CD8-positive, alpha-beta memory T cell (primary cell): Measurements from ENCODE around the gene AGPAT4. TPM values are rescaled to one million over a fixed set of nuclear protein-coding genes. Genes with fewer than 3 reads are reported as not detected.

Source experiments
- CTCF ChIA-PET: fragments of 350-600 bp; sonication (Branson Sonifier 250); formaldehyde crosslinking; loops from one replicate; lab custom pipeline; 2021; ENCODE audit warnings: antibody characterized with exemption; lab: Charles Lee
- POLR2A ChIA-PET: fragments of 350-600 bp; sonication (Branson Sonifier 250); formaldehyde crosslinking; loops from one replicate; lab custom pipeline; 2021; ENCODE audit warnings: antibody characterized with exemption; lab: Charles Lee
- DNase-seq, 5 donors: peaks; one replicate each; pipeline versions ENCODE4 v3.0.0 to v3.0.0-alpha.2; 2020 to 2022; ENCODE audit warnings: mixed read lengths in 1 of 5
- H3K27ac ChIP-seq: one replicate; pipeline ENCODE4 v1.7.0; 2013; ENCODE audit warnings: low read depth, mild to moderate bottlenecking, low read length, moderate library complexity
- H3K27me3 ChIP-seq: 2 replicates; pipeline ENCODE4 v1.7.0; 2013; ENCODE audit warnings: low read length, mild to moderate bottlenecking; ENCODE audit not compliant: insufficient read depth, poor library complexity, severe bottlenecking
- H3K36me3 ChIP-seq: 2 replicates; pipeline ENCODE4 v1.7.0; 2013; ENCODE audit warnings: mild to moderate bottlenecking, low read length, moderate library complexity; ENCODE audit not compliant: insufficient read depth
- H3K4me1 ChIP-seq: 2 replicates; pipeline ENCODE4 v1.7.0; 2013; ENCODE audit warnings: mild to moderate bottlenecking, low read length, moderate library complexity; ENCODE audit not compliant: insufficient read depth
- H3K4me3 ChIP-seq: 2 replicates; pipeline ENCODE4 v1.7.0; 2013; ENCODE audit warnings: mild to moderate bottlenecking, low read length
- H3K9me3 ChIP-seq: 2 replicates; pipeline ENCODE4 v1.7.0; 2013; ENCODE audit warnings: mild to moderate bottlenecking, low read length
- H3K27ac Mint-ChIP-seq, 8 donors: one replicate each; pipeline ENCODE4 v1.8.0; 2020 to 2021; ENCODE audit warnings: mixed read lengths in 8 of 8, mild to moderate bottlenecking in 6 of 8, inconsistent platforms in 3 of 8, moderate library complexity in 3 of 8
- H3K27me3 Mint-ChIP-seq, 2 donors: one replicate each; pipeline ENCODE4 v1.8.0; 2020 to 2021; ENCODE audit warnings: mixed read lengths in 2 of 2, mild to moderate bottlenecking in 1 of 2, moderate library complexity in 1 of 2
- H3K36me3 Mint-ChIP-seq, 3 donors: one replicate each; pipeline ENCODE4 v1.8.0; 2020 to 2021; ENCODE audit warnings: mixed read lengths in 3 of 3, inconsistent platforms in 1 of 3, mild to moderate bottlenecking in 1 of 3
- H3K4me1 Mint-ChIP-seq, 3 donors: one replicate each; pipeline ENCODE4 v1.8.0; 2020 to 2021; ENCODE audit warnings: mixed read lengths in 3 of 3, inconsistent platforms in 1 of 3, mild to moderate bottlenecking in 1 of 3
- H3K4me3 Mint-ChIP-seq, 7 donors: one replicate each; pipeline ENCODE4 v1.8.0; 2020 to 2021; ENCODE audit warnings: mixed read lengths in 7 of 7, mild to moderate bottlenecking in 6 of 7, moderate library complexity in 4 of 7, inconsistent platforms in 2 of 7
- H3K9me3 Mint-ChIP-seq, 5 donors: one replicate each; pipeline ENCODE4 v1.8.0; 2020 to 2022; ENCODE audit warnings: mixed read lengths in 5 of 5, mild to moderate bottlenecking in 3 of 5, moderate library complexity in 2 of 5, inconsistent platforms in 1 of 5
- polyA plus RNA-seq: library from polyadenylated mRNA; unstranded; fragments of 300-500 nt; fragmentation: Illumina TruSeq; gene quantifications from one replicate; pipeline ENCODE4 v1.2.3, GENCODE V29; 2021
- total RNA-seq, 2 experiments: library from RNA; stranded (reverse); gene quantifications; one replicate each; pipeline ENCODE4 v1.2.3, GENCODE V29; 2021

The AGPAT4 gene
- total and polyA plus RNA-seq, 3 experiments from 2014 or later: 2.2 to 5.9 (median 2.8) TPM

DNA sequence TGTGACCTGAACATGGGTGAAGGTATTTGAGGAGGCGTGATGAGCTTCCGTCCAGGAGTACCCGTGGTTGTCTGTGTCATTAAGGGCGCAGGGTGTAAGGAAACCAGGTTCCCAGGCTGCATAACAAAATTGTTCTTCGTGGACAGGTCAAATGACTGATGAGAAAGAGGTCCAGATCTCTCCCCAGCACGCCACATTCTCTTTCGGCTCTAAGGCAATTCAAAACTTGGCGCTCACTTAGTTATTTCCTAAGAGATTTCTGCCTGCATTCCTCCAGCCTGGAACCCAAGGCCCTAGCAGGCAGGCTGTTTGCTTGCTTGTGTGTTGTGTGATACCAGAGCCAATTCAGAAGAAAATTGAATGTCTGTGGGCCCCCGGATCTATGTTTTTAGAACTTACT is 139.9 kb downstream of the AGPAT4 start:
- H3K4me3 Mint-ChIP-seq: no peak overlapping the region
- no peak for DNase-seq
- H3K36me3 Mint-ChIP-seq: peaks cover 0 to 33% (median 12%) of the 10 kb centered on the region in 3 donors
- H3K9me3 Mint-ChIP-seq: no peaks in the 10 kb centered on the region
- peaks cover 0 to under 1% (median 0%) of the 10 kb centered on the region in 3 donors for H3K4me1 Mint-ChIP-seq
- CTCF ChIA-PET: no interaction called here
- Histone ChIP-seq H3K4me3 (no peak overlapping the region), H3K36me3 (no peaks in the 10 kb centered on the region), H3K27me3 (no peaks in the 10 kb centered on the region), H3K4me1 (no peaks in the 10 kb centered on the region), H3K27ac (no peak overlapping the region), H3K9me3 (no peaks in the 10 kb centered on the region)
- peaks cover 0 to 2% of the 10 kb centered on the region in 2 donors for H3K27me3 Mint-ChIP-seq
- POLR2A ChIA-PET: no interaction called here
- peak overlapping the region in 1 of 8 donors; percentile 6 for H3K27ac Mint-ChIP-seq

DNA sequence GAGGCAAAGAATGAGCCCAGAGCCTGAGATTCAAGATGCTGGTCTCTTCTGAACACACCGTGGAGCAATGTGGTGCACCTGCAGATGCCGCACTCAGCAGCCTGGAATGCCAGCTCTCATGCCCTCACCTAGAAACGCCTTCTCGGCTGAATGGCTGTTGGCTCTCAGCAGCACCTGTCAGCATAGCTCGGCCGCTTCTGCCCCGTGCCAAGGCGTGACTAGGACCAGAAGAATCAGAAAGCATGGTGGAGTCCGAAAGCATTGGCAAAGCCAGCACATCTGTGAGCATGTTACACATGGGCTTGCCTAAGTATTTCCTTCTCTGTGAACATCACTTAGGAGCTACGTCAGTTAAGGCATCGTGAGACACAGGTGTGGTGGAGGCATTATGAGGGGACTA is 141.5 kb downstream of the AGPAT4 start:
- Mint-ChIP-seq H3K27me3 (peaks cover 0 to 2% of the 10 kb centered on the region in 2 donors), H3K4me1 (peaks cover 6 to 11% (median 8%) of the 10 kb centered on the region in 3 donors), H3K36me3 (peaks cover 4 to 47% (median 14%) of the 10 kb centered on the region in 3 donors), H3K4me3 (no peak overlapping the region), H3K27ac (peak overlapping the region in 2 of 8 donors; percentile 7 to 60), H3K9me3 (peaks cover 0 to under 1% (median 0%) of the 10 kb centered on the region in 5 donors)
- Histone ChIP-seq H3K27me3 (no peaks in the 10 kb centered on the region), H3K4me3 (no peak overlapping the region), H3K4me1 (no peaks in the 10 kb centered on the region), H3K27ac (no peak overlapping the region), H3K36me3 (no peaks in the 10 kb centered on the region), H3K9me3 (no peaks in the 10 kb centered on the region)
- ChIA-PET POLR2A (no interaction called here), CTCF (no interaction called here)
- no peak for DNase-seq

DNA sequence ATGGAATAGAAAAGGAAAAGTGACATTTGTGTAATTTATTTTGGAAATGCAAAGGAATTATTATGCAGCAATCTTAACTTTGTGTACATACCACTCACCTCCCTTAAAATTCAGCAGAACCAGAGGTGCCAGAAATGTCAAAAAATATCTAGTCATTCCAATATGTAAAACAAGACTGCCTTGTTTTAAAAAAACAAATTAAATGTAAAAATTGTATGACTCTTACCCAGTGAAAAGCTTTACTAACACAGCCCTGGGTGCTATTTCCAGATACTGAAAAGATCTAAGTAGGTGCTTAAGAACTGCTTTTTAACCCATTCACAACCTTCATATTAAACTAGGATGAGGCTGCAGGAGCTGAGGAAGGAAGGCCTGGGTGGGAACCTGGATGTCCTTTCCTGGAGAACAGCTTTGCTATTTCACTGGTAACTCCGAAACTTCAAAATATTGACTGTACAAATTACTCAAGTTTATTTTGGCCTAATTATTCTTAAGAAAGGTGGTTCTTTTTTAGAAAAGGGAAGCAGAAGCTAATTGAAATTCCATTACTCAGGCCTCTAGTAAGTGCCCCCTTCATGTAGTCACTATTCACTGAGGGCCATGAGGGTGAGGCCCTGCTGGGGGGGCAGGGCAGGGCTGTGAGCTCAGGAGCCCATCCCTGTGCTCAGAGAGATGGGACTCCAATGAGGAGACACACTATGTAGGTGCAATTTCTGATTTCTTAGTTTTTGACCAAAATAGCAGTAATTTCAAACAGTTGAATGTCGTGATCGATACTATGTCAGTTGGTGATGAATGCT is 142.7 kb downstream of the AGPAT4 start:
- ChIA-PET POLR2A (no interaction called here), CTCF (no interaction called here)
- peak overlapping the region in 4 of 8 donors; percentile 11 to 60 (median 14) for H3K27ac Mint-ChIP-seq
- Histone ChIP-seq H3K27me3 (no peaks in the 10 kb centered on the region), H3K4me1 (no peaks in the 10 kb centered on the region), H3K4me3 (no peak overlapping the region), H3K27ac (no peak overlapping the region), H3K36me3 (no peaks in the 10 kb centered on the region), H3K9me3 (no peaks in the 10 kb centered on the region)
- H3K4me3 Mint-ChIP-seq: no peak overlapping the region
- H3K36me3 Mint-ChIP-seq: peaks cover 16 to 53% (median 21%) of the 10 kb centered on the region in 3 donors
- H3K27me3 Mint-ChIP-seq: peaks cover 0 to 2% of the 10 kb centered on the region in 2 donors
- H3K4me1 Mint-ChIP-seq: peaks cover 8 to 13% (median 8%) of the 10 kb centered on the region in 3 donors
- H3K9me3 Mint-ChIP-seq: peaks cover 0 to 3% (median 0%) of the 10 kb centered on the region in 5 donors
- DNase-seq: no peak

DNA sequence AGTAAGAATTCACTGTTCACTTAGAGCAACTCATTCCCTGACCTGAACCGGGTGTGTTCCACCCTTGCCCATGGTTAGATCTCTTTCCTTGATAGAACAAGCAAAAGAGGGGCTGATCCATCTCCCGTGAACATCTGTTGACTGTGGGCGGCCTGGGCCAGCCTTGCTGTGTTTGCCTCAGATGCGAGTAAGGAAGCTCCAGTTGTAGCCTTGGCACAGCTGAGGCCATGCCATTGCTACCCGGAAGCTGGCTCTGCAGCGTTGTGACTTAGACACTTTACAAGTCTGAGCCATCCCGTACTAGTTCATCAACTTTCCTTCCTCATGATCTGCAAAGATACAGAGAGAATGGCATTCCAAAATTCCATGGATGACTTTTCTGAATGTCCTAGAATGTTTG is 143.3 kb downstream of the AGPAT4 start:
- H3K27ac Mint-ChIP-seq: peak overlapping the region in 2 of 8 donors; percentile 10 to 62
- H3K4me1 ChIP-seq: no peaks in the 10 kb centered on the region

DNA sequence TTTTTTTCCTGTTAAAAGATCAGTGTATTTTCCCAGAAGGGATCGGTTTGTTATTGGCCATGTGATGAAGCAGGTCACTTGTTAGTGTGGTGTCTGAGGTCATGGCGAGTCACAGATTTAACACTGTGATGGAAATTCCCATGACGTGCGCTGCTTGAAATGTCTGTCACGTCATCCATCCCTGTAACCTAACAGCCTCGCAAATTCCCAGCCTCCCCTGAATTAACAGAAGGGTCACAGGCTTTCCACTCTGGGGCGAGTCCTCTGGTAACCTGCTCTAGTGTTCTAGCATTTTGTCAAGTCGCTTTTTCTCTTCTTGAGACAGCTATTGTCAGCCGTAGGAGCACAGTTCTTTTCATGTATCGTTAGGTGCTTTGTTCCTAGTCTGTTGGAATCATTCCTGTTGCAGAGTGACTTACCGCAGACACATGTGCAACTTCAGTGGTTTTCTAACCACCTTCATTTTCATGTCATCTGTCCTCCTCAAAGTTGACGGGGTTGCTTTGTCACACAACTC is 145.1 kb downstream of the AGPAT4 start:
- Histone ChIP-seq H3K4me3 (no peak overlapping the region), H3K9me3 (no peaks in the 10 kb centered on the region), H3K4me1 (no peaks in the 10 kb centered on the region), H3K27me3 (no peaks in the 10 kb centered on the region), H3K36me3 (no peaks in the 10 kb centered on the region), H3K27ac (no peak overlapping the region)
- Mint-ChIP-seq H3K4me3 (no peak overlapping the region), H3K27ac (peak overlapping the region in 3 of 8 donors; percentile 6 to 51 (median 36)), H3K9me3 (peaks cover 12 to 23% (median 13%) of the 10 kb centered on the region in 5 donors), H3K36me3 (peaks cover 39 to 70% (median 40%) of the 10 kb centered on the region in 3 donors), H3K27me3 (no peaks in the 10 kb centered on the region), H3K4me1 (peaks cover 8 to 13% (median 11%) of the 10 kb centered on the region in 3 donors)
- POLR2A ChIA-PET: no interaction called here
- CTCF ChIA-PET: no interaction called here
- DNase-seq: no peak

More for the DNA sequence above, 143.3 kb downstream of the AGPAT4 start:
- H3K9me3 ChIP-seq: no peaks in the 10 kb centered on the region
- Mint-ChIP-seq H3K27me3 (peaks cover 0 to 2% of the 10 kb centered on the region in 2 donors), H3K9me3 (peaks cover 0 to 8% (median 4%) of the 10 kb centered on the region in 5 donors), H3K4me1 (peaks cover 8 to 13% (median 8%) of the 10 kb centered on the region in 3 donors), H3K4me3 (no peak overlapping the region), H3K36me3 (peaks cover 22 to 55% (median 22%) of the 10 kb centered on the region in 3 donors)
- no peak overlapping the region for H3K4me3 ChIP-seq
- DNase-seq: no peak
- no peak overlapping the region for H3K27ac ChIP-seq
- POLR2A ChIA-PET: no interaction called here
- CTCF ChIA-PET: no interaction called here
- no peaks in the 10 kb centered on the region for H3K27me3 ChIP-seq
- no peaks in the 10 kb centered on the region for H3K36me3 ChIP-seq

DNA sequence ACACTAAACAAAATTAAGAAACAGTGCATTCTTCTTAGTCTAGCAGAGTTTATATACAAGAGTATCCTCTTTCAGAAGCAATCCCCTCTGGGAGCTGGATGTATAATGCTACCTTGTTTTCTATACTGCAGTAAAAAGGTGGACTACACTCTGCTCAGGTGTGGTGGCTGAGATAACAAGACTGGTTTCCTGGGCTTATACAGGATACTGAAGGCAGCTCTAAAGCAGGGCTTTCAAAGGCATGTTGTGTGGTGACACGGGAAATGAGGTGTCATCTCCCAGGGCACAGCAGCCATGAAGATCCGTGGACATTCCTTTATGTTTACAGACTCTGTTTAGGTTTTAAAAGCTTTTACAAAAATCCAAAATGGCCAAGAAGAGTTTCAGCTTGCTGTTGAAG is 145.6 kb downstream of the AGPAT4 start:
- Histone ChIP-seq H3K27ac (no peak overlapping the region), H3K4me3 (no peak overlapping the region), H3K9me3 (no peaks in the 10 kb centered on the region), H3K4me1 (no peaks in the 10 kb centered on the region), H3K36me3 (no peaks in the 10 kb centered on the region), H3K27me3 (no peaks in the 10 kb centered on the region)
- Mint-ChIP-seq H3K4me3 (no peak overlapping the region), H3K9me3 (peaks cover 17 to 28% (median 18%) of the 10 kb centered on the region in 5 donors), H3K4me1 (peaks cover 8 to 13% (median 11%) of the 10 kb centered on the region in 3 donors), H3K27ac (peak overlapping the region in 4 of 8 donors; percentile 6 to 51 (median 26)), H3K36me3 (peaks cover 41 to 71% (median 46%) of the 10 kb centered on the region in 3 donors), H3K27me3 (no peaks in the 10 kb centered on the region)
- CTCF ChIA-PET: no interaction called here
- POLR2A ChIA-PET: no interaction called here
- DNase-seq: no peak

DNA sequence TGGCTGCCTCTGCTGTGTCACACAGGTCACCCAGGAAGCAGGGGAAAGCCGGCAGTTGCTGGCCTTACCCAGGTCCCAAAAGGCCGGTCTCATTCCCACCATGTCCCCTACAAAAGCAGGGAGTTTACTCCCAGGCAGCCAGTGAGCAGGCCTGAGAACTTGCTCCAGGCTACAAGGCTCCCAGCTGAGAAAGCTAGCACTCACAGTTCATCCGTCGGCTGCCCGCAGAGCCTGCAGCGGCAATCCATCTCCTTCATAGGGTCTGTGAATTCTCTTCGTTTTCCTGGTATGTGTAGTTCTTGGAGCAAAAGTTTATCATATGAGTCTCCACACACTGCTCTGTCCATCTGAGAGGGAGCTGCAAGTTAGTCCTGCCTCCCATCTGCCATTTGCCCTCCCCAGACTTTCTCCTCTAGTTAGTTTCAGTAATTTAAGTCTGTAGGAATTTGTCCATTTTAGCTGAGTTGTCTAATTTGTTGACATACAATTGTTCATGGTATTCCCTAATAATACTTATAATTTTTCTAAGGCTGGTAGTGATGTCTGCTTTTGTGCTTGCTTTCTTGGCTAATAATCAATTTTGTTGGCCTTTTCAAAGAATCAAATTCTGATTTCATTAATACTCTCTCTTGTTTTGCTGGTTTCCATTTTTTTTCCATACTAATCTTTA is 146.7 kb downstream of the AGPAT4 start:
- Mint-ChIP-seq H3K9me3 (peaks cover 17 to 37% (median 27%) of the 10 kb centered on the region in 5 donors), H3K36me3 (peaks cover 47 to 81% (median 56%) of the 10 kb centered on the region in 3 donors), H3K27ac (peak overlapping the region in 4 of 8 donors; percentile 11 to 60 (median 36)), H3K4me3 (no peak overlapping the region), H3K4me1 (peaks cover 8 to 13% (median 11%) of the 10 kb centered on the region in 3 donors), H3K27me3 (no peaks in the 10 kb centered on the region)
- Histone ChIP-seq H3K9me3 (no peaks in the 10 kb centered on the region), H3K36me3 (no peaks in the 10 kb centered on the region), H3K4me1 (no peaks in the 10 kb centered on the region), H3K27me3 (no peaks in the 10 kb centered on the region), H3K4me3 (no peak overlapping the region), H3K27ac (no peak overlapping the region)
- no peak for DNase-seq
- POLR2A ChIA-PET: no interaction called here
- CTCF ChIA-PET: no interaction called here
